HG02938 (cell line): ENCODE data around the gene TASP1.

Experiments
- ATAC-seq: cut with Tn5 transposase; IDR thresholded peaks from one replicate; pipeline ENCODE4 v1.9.1; 2021; ENCODE audit warnings: mild to moderate bottlenecking, moderate library complexity; ENCODE audit not compliant: unreplicated experiment

Gene TASP1

DNA sequence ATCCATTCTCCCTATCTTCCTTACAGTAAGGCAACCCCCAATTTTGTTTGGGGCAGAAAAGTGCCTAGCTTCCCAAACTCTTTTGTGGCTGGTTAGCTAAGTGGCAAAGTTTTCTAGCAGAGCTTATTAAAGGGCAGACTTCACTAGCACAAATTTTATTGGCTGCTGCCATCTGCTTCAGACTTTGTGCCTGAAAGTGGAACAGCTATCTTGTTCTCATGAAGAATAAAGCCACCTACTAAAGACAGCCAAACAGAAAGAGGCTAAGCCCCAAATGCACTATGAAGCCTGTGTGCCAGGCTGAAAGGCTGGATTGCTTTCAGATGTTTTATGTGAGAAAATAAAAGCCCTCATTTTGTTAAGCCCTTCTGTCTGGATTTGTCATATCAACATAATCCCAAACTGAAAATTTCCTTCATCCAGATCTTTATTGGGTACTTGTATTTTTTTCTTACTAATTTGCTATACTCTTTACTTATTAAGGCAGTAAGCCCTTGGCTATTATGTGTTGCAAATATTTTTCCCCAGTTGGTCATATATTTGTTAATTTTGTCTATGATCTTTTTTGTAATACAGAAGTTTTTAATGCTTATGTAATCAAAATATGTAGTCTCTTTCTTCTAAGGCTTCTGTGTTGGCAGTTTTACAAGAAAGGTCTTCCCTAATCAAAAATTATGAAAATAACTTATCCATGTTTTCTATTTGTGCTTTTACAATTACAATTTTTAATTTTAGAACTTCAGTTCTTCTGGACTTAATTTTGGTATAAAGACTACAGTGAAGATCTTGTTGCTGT is 191.1 kb downstream of the TASP1 start:
- no peak for ATAC-seq

DNA sequence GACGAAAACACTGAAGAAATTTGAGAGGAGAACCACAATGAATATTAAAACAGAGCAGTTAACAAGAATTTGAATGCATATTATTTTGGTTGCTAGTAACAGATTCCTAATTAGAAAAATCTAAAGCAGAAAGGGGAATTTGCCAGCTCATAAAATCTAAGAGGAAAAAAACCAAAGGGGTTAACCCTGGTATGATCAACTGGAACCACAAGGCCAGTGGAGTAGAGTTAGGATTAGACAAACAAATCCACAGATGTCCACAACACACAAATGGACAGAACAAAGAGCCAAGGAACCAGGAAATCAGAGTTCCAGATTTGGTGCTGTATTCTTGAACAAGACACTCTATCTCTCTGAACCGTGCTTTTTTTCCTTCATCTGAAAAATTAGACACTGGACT is 195.0 kb downstream of the TASP1 start:
- ATAC-seq: no peak

DNA sequence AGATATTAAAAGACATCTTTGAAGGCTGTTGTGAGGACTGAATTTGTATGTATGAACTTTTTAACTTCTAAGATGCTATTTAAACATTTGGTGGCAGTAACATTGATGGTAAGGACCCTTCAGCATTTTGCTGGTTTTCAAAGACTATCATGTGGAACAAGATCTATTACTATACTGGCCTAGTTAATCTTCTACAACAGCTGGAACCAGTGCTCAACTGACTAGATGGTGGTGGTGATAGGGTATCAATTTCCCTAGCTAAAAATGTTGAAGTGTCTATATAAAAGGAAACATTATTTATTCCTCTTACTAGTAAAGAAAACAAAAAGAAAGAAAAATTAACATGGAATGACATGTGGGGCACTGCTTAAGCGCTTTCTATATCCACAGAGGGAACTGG is 195.7 kb downstream of the TASP1 start:
- ATAC-seq: no peak

DNA sequence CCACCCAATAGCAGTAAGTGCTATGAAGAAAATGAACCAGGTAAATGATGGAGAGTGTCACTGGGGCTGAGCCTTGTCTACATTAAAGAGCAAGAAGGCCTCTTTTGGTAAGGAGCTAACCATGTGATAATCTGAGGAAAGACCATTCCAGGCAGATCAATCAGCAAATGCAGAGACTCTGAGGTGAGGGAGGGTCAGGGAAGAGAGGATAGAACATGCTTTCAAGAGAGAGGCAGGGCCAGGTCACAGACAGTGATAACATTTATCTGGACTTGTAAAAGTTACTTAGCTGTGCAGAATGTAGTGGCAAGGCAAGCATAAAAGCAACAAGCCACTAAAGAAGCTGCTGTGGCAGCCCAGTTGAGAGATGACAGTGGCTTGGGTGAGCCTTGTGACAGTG is 197.3 kb downstream of the TASP1 start:
- no peak for ATAC-seq

DNA sequence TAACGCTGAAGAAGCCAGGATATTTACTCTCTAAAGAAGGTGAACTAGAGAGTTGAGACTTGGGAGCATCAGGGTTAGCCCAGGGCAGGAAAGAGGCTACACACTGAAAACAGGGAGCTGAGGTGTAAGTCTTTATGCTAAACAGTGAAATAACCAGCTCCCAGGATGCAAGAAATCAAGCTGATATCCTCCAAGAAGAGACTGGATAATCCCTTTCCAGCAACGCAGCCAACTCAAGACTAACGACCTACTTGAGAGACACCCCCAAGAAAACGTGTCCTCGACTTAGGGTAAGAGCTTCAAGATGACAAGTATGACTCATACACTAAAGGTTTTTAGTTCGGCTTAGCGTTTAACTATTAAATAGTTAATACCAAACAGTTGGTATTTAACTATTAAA is 202.2 kb downstream of the TASP1 start:
- ATAC-seq: no peak

DNA sequence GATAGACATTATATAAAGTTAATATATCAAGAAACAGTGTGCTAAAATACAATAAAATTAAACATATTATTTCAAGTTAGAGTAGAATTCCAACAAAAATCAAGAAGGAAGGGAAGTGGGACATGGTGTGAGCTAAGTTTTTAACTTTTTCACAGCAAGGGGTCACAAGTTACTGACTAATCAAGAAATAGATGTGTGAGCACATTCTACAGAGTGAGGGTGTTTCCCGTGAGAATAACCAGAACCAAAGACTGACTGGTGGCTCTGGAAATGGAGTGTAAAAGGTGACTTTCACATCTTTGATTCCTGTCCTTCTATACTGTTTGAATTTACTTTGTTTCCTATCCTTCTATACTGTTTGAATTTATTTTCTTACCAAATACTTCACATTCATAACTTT is 206.6 kb downstream of the TASP1 start:
- ATAC-seq: no peak

DNA sequence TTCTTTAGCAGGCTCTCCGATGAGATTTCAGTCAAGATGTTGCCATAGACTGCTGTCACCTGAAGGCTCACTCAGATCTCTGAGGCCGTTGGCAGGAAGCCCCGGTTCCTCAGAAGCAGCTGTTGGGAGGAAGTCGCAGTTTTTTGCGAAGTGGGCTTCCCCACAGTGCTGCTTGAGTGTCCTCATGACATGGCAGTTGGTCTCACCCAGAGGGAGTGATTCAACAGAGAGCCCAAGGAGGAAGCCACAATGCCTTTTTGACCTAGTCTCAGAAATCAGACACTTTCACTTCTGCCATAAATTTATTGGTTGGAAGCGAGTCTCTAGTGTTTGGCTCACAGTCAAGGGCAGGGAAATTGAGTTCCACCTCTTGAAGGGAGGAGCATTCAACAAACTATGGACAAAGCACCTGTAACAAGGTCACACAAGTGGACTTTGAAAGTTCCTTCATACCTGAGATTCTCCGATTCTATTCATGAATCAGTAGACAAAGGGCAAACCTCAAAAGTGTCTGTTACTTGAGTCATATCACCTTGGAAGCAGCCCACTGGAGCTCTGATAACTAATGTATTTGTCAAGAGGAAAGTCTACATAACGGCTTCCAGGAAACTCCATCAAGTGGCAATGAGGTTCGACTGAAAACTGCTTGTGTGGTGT is 208.3 kb downstream of the TASP1 start:
- no peak for ATAC-seq

DNA sequence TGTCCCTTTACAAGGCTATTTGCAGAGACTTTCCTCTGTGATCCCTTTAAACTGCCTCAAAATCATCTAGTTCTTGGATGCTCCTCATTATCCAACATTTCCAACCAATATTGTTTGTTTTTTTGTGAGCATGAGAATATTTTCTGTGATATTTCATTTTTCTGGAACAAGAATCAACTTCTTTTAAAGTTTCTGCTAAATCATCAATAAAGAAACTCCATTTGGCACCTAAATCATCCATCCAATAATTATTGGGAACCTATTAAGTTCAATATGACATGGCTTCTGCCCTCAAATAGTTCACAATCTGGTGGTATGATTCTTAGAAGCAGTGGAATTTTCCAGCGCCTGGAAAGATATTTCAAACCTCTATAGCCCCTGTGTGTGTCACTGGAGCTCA is 210.0 kb downstream of the TASP1 start:
- ATAC-seq: no peak

DNA sequence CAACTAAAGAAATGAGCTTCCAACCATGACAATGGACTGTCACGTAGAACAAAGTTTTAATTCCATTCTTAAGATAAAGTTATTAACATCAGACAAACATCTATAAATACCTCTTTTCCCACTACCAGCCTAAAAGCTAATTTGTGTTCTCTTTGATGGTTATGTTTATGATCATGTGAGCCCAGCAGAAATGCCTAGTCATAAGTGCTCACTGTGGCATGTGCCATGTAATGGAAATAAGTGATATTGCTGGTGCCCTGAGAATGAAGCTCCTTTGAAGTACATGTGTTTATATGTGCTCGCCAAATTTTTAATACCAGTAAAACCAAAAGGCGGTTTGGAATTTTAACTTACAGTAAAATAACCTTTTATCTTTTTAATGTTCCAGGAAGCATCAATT is 211.9 kb downstream of the TASP1 start:
- no peak for ATAC-seq

DNA sequence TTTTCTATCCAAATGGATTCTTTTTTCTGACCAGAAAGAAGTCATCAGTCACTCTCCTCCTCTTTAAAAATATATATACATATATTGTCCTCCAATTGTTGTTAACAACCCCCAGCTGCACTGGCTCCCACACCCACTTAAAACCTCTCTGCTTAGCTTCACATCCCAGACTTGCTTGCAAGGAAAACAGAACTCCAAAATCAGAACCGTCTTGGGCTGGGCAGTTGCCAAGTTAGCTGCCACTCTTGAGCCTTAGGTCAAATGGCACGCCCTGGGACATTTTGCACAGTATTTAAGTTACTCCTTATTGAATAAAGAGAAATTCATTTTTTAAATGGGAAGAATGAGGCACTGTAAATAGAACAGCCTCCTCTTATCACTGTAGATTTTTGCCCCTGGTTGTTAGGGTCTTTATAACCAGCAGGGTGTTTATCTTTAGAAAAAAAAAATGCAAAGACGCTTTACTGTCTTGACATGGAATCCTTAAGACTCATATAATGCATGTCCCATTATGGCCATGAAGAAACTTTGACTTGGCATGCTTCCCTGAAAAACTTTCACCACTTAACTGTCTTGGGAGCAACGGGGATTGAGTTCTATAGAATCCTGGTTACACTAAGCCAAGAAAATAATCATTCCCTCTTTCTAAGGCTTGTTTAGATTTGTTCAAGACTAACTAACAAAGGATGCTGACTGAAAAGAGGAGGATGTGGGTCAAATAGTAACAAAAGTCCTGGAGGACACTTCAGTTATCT is 213.2 kb downstream of the TASP1 start:
- ATAC-seq: no peak

DNA sequence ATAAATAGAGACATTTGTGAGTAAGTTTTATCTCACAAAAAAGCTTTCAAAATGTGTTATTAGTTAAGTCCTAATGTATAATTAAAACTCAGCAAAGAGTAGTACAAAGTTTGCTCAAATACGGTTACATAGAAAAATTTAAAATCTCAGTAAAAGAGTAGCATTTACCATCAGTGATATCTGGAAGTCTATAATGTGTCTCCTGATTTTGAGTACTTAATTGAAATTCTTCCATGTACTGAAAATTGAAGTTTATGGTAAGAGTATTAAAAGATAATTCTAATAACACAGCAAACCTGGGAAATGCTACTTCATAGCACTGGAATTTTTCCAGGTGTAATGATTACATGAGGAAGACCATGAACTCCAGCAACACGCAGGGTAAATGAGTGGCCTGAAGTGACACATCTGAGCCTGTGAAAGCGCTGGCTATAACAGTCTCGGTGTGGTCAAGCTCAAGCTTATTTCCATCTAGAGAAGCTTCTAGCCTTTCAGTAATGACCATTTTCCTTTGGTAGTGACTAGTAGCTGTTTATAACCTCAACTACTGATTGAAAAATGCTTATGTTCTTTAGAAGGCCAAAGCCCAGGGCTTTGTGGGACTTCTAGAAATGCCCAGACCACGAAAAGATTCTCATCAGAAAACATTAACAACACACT is 214.4 kb downstream of the TASP1 start:
- no peak for ATAC-seq

DNA sequence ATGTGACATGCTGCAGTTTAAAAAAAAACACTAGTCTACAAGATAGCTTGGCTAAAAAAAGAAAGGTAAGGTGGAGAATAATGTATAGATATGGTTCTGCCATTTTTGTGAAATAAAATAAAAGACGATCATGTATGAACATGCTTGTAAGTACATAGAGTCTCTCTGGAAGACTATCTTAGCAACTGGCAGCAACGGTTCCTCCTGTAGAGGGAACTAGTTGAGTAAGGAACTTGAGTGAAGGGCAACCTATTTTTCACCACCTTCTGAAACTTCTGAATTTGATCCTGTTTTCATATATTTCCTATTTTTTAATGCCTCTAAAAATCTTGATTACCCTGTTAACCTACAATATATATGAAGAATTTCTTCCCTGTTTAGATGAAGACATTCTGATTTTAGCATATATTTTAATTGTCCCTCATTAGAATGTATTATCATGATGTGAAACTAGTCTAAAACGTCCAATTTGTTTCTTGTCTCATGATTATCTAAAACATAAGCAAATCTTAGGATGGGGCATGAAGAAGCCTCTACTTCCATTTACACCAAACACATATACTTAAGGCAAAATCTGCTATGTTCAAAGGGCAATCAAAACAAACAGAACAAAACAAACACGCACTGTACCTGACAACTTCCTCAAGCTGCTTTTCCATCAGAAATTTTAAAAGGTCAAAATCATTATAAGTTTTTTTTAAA is 215.1 kb downstream of the TASP1 start:
- no peak for ATAC-seq

DNA sequence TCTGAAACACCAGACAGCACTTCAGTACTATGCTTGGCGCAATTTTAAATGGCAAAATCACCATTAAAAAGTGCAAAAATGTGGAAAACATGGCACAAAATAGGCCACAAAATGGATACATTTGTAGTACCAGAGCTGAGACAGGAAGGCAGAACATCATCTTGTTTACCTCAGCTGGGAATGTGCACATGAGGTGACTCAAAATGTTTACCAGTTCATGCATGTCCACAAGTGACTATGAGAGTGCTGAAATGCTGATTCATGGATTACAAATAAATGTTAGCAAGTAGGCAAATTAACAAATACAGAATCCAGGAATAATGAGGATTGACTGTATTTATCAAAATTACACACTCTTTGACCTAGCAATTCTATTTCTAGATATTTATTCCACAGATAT is 216.1 kb downstream of the TASP1 start:
- no peak for ATAC-seq

DNA sequence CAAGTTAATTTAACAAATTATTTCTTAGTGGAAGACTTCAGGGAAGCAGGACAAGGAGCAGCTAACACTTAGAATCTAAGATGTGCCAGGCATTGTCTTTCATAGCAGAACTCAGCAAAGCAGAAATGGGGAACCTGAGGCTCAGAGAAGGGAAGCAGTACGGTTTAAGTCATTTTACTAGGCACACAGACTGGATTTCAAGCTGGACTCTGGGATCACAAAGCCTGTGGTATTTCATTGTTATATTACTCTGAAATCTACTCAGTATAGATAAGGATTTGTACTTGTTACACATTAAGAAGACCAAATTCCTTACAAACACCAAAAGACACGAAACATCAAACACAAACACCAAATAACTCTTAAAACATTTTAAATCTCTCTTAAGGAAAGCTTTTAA is 218.1 kb downstream of the TASP1 start:
- no peak for ATAC-seq

DNA sequence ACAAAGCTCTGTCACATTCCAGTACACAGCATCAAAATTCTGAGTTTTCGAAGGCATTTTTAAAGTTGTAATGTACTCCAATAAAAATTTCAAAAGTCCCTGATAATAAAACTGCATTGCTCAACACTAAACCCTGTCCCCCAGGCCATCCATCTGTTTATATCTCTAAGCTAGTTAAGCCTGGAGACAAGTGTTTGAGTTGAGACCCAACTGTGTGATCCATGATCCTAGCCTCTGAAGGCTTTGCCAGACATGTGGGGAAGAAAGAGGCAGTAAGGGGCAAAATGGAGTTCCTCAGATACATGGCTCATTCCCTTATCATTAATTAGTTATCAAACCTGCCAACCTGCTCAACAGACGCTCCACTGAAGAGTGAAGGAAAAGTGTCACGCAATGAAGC is 219.3 kb downstream of the TASP1 start:
- ATAC-seq: no peak

DNA sequence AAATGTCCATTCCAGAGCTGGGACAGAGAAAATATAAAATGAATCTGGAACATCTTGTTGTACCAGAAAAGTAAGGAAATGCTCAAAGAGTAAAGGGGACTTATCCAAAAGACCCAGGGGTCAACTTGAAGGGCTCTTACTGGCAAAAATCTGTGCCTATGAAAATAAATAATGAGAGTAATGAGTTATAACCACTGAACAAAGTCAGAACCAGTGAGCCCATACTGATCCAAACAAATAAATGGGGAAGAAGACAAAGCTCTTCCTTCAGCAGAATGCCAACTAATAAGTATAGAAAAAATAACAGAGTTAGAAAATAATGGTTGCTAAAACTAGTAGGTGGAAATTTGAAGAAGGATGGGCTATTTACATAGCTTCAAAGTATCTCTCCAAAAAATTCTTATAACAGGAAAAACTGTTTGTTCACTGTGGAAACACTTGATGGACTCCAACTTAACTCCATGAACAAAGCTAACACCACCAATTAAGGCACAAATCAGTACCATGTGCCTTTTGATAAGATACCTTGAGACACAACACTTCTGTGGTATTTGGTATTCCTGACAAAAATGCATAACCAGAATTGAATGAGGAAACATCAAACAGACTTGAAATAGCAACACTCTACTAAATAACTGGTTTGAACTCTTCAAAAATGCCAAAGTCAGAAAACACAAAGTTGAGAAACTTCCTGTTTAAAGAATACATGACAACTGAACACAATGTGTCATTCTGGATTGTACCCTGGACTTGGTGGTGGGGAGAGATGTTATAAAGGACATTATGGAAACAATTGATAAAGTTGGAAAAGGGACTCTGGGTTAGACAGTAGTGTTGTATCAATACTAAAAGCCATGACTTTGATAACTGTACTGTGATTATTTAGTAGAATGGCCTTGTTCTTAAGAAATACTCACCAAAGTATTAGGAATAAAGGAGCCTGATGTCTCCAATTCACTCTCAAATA is 220.2 kb downstream of the TASP1 start:
- ATAC-seq: no peak

DNA sequence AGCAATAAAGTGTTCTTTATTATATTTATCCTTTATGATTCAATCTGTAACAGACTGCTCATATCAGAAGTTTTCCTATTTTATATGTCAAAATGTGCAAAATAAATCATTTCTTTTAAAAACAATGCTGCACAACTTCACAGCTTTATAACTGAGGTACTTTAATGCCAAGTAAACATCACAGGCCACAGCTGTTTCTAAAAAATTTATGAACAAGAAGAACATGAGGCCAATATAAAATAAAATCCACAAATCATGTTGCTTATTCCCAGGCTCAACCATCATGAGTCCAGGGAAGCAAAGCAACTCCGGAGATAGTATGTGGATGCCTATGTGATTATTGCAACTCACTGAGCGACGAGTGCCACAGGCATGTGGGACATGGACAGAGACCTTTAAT is 222.2 kb downstream of the TASP1 start:
- no peak for ATAC-seq

DNA sequence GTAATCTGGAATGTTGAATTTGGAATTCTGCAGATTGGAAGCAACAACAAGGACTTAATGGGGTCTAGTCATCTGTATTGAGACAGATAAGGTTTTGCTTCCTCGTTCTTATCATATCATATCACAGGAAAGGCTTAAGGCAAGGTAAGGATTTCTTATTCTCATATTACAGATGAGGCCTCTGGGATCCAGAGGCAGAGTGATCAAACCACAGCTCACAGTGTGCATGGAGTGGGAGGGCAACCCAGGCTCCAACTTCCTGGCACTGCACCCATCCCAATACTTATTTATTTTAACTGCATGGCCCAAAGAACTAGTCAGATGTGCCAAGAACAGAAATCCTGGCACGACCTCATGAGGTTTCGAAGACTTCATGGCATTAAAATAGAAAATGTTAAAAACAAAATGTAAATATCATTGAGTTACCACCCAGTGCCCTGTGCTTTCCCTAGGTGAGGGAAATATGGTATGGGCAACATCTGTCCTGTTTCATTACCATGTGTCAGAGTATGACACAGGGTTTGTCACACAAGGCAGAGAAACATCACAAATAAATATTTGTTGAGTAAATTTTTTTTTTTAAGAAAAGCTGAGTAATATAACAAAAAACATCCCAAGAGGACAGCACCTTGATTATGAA is 225.8 kb downstream of the TASP1 start:
- ATAC-seq: no peak

DNA sequence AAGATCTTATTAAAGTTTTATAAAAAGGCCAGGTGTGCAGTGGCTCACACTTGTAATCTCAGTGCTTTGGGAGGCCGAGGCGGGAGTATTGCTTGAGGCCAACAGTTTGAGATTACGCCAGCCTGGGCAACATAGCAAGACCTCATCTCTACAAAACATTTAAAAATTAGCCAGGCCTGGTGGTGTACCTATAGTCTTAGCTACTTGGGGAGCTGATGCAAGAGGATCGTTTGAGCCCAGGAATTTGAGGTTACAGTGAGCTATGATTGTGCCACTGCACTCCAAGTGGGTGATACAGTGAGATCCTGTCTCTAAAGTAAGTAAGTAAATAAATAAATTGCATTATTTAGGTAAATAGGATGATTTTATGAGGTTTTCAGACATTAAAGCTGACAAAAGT is 234.4 kb downstream of the TASP1 start:
- no peak for ATAC-seq
